Subcutaneous adipose tissue (tissue), 4 donors: ENCODE measurements around the gene SLC43A2. TPM values are rescaled to one million over a fixed set of nuclear protein-coding genes. Genes with fewer than 3 reads are reported as not detected.

ENCODE experiments used
- CTCF ChIP-seq: fragments of 450-650 bp; IDR thresholded peaks from one replicate; pipeline ENCODE4 v1.5.1; 2016; ENCODE audit warnings: low read depth, mild to moderate bottlenecking, control low read depth, antibody characterized with exemption, moderate library complexity
- total RNA-seq, 4 donors: library from RNA; depleted of rRNA; stranded (reverse); fragments of >200 nt; gene quantifications; one replicate each; pipeline ENCODE4 v1.1.0, GENCODE V29; 2016

The SLC43A2 gene
- total RNA-seq, 4 donors from 2014 or later = 7.3 to 25.6 (median 16.7) TPM

DNA sequence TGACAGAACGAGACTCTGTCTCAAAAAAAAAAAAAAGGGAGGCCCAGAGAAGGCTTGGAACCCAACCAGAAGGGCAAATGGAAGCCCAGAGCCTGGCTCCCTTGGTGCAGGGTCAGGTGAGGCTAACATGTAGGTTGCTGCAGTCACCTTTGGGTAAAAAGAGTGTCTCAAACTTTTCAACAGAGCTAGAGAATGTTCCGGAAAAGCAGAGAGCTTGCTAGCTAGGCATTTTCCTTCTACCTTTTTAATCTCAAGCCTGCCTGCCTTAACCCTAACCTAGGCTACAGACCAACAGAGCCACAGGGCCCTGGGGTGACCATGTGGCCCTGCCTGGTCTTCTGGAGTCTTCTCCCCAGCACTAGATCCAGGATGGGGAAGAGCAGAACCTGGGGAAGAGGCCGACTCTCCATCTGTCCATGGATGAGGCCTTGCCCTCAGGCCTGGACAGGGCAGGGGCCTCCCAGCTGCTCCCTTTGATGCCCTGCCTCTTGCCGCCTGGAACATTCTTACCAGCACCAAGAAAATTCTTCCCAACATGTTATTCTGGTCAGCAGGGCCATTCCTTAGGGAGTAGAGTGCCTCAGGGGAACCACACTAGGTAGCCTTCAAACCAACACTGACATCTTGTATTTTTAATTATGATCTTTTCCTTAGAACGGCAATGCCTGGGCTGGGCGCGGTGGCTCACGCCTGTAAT, 30.1 kb downstream of the SLC43A2 start:
- no peak for TF ChIP-seq CTCF

- no peak for TF ChIP-seq CTCF
Measured at GRCh38 chr17:1597861-1598342, 30.7 kb downstream of the SLC43A2 start.

- no peak for TF ChIP-seq CTCF
Measured at GRCh38 chr17:1593630-1593931, 35.1 kb downstream of the SLC43A2 start.

DNA sequence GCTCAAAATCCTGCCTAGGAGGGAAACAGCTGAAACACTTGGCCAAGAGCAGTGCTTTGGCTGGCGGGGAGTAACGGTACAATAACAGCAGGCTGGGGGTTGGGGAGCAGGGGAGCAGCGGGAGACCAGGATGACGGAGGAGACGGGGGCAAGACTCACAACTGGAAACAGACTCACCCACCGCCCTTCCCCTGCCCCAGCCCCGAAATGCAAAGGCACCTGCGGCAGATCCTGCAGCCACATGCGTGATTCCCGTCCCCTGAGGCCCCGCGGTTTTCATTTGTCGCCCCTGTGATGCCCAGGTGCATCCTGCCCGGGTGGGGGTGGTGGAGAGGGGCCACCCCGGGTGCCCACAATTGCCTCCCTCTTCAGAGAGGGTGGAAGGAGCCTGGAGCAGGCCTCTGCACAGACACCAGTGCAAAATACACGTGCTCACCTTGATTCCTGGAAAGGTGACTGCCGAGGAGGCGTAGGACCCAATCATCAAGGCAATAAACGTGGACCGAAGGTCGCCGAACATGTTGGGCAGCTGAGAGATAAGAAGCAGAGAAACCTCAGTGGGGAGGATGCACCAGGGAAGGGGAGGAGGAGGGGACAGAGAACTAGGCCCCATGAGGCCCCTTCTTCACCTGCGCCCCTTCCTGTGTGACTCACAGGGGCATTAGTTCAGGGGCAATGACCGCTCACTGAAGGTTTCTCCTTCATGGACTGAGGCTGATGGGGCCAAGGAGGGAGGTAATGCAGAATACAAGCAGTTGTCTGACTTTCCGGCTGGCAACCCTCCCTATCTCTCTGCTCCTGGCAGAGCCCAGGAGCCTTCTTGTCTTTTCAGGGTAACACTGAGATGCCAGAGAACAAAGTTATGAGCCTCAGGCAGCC, 35.6 kb downstream of the SLC43A2 start:
- TF ChIP-seq CTCF = no peak

- TF ChIP-seq CTCF = no peak
Measured at GRCh38 chr17:1591474-1592090, 37.1 kb downstream of the SLC43A2 start.

DNA sequence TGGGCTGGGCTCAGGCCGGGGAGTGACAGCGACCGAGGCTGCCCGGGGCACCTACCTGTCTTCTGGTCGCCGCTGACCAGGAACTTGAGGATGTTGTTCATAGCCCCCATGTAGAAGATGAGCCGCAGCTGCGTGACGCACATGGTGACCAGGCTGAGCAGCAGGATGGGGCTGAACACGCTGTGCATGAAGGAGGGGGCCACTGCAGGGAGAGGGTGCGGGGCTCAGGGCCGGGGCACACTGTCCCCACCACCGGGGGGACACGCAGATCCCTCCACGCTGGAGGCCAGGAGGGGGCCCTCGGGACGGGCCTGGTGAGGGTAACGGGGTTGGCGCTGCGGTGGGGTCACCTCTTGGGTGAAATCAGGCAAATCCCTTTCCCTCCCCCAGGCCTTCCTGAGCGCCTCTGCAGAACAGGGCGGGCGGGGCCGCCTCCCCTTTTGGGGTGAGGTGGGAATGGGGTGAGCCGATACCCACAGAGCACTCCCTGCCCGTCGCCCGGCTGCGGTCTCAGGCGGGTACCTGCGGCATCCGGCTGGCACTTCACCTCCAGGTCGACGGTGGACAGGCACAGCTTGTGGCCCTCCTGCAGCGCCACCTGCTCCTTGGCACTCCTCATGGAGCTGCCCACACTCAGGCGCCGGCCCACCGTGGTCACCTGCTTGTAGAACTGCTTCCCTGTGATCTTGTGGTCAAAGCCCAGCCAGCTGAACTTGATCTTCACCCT, 37.7 kb downstream of the SLC43A2 start:
- TF ChIP-seq CTCF = no peak
